HG03469 (cell line): ENCODE data around the gene DDX20.
A peak's percentile ranks its signal among the peaks of the same experiment; 100 is the strongest.
"Not testable (repeated sequence)": the region's sequence is repeated elsewhere in the genome, so short reads cannot be mapped to it uniquely, and the experiment has no call there.

Source experiments
- ATAC-seq: cut with Tn5 transposase; IDR thresholded peaks from one replicate; pipeline ENCODE4 v1.9.1; 2021; ENCODE audit warnings: mild to moderate bottlenecking, moderate library complexity, moderate number of reproducible peaks; ENCODE audit not compliant: unreplicated experiment

The DDX20 gene

GRCh38 chr1:111732718-111733117 is 23.0 kb upstream of the DDX20 start:
- ATAC-seq = no peak

- no peak for ATAC-seq
These were observed 22.3 kb upstream of the DDX20 start for GRCh38 chr1:111733183-111733991.

GRCh38 chr1:111733992-111734341 is 21.7 kb upstream of the DDX20 start:
- ATAC-seq = no peak

GRCh38 chr1:111734426-111734825 is 21.3 kb upstream of the DDX20 start:
- no peak for ATAC-seq

GRCh38 chr1:111734856-111735255 is 20.8 kb upstream of the DDX20 start:
- no peak for ATAC-seq

GRCh38 chr1:111735321-111735720 is 20.4 kb upstream of the DDX20 start:
- no peak for ATAC-seq

- ATAC-seq = no peak
These were observed 19.7 kb upstream of the DDX20 start for GRCh38 chr1:111735858-111736544.

- ATAC-seq = no peak
These were observed 19.0 kb upstream of the DDX20 start for GRCh38 chr1:111736548-111737215.

- no peak for ATAC-seq
These were observed 18.2 kb upstream of the DDX20 start for GRCh38 chr1:111737216-111738132.

- no peak for ATAC-seq
These were observed 17.6 kb upstream of the DDX20 start for GRCh38 chr1:111738133-111738435.

GRCh38 chr1:111738436-111739193 is 17.1 kb upstream of the DDX20 start:
- peak; percentile 32 for ATAC-seq

GRCh38 chr1:111739194-111739924 is 16.3 kb upstream of the DDX20 start, which contains the start of gene INKA2:
INKA2 (minus strand) TSS chr1:111739395; CDS start chr1:111739242, 153 bp downstream.
- peak; percentile 65 for ATAC-seq

- no peak for ATAC-seq
These were observed 15.6 kb upstream of the DDX20 start for GRCh38 chr1:111739925-111740765.

GRCh38 chr1:111742292-111742691 is 13.4 kb upstream of the DDX20 start:
- ATAC-seq = not testable (repeated sequence)

GRCh38 chr1:111742938-111743549 is 12.7 kb upstream of the DDX20 start:
- ATAC-seq = no peak

- no peak for ATAC-seq
These were observed 12.0 kb upstream of the DDX20 start for GRCh38 chr1:111743679-111744101.

GRCh38 chr1:111745675-111746613 is 9.8 kb upstream of the DDX20 start:
- ATAC-seq = no peak
